Head of caudate nucleus (tissue), 42 donors: ENCODE measurements around the gene ATP8A2.

Source experiments
- DNase-seq, 42 donors: peaks; one replicate each; pipeline versions ENCODE4 v3.0.0 to v3.0.0-alpha.2; 2020 to 2021; ENCODE audit warnings: mixed read lengths in 7 of 42
- intact Hi-C: fragments of 100-400 bp; cut with DNase I; formaldehyde crosslinking; loops from one replicate; pipeline ENCODE4 v1.15.0; 2022

The ATP8A2 gene

GRCh38 chr13:25660996-25661395, 289.2 kb downstream of the ATP8A2 start:
- intact Hi-C loops, result no loop called here
- DNase-seq, result no peak

- no peak for DNase-seq
- intact Hi-C loops, result no loop called here
Observed at GRCh38 chr13:25662516-25662915, 290.7 kb downstream of the ATP8A2 start.

GRCh38 chr13:25668345-25668744, 296.6 kb downstream of the ATP8A2 start:
- intact Hi-C loops, result no loop called here

GRCh38 chr13:25673711-25674110, 301.9 kb downstream of the ATP8A2 start:
- DNase-seq, result peak in 1 of 42 donors; percentile 2
- intact Hi-C loops, result no loop called here

More at GRCh38 chr13:25668345-25668744, 296.6 kb downstream of the ATP8A2 start:
- no peak for DNase-seq

DNA sequence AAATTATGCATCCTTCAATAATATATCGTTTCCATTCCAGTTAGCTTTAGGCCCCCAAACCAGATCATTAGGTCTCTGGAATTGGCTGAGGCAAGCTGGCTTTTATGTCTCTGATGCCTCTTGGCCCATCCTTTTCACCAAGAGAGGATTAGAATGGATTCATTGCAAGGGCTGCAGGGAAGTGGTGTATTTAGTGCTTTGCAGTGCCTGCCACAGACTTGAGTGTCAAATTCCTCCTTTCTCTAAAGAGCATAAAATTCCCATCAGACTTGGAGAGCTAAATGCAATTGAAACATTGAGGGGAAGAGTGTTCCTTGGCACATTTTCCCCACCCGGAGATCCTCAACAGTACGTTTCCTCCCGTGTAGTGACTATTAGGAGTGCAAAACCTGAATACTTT, 302.6 kb downstream of the ATP8A2 start:
- DNase-seq, result peak in 1 of 42 donors; percentile 4
- intact Hi-C loops, result no loop called here

- intact Hi-C loops, result no loop called here
- DNase-seq, result no peak
Observed at GRCh38 chr13:25675060-25675459, 303.3 kb downstream of the ATP8A2 start.

- no peak for DNase-seq
- intact Hi-C loops, result no loop called here
Observed at GRCh38 chr13:25677956-25678355, 306.2 kb downstream of the ATP8A2 start.

GRCh38 chr13:25678398-25678797, 306.6 kb downstream of the ATP8A2 start:
- peak in 1 of 42 donors; percentile 19 for DNase-seq
- intact Hi-C loops, result no loop called here

DNA sequence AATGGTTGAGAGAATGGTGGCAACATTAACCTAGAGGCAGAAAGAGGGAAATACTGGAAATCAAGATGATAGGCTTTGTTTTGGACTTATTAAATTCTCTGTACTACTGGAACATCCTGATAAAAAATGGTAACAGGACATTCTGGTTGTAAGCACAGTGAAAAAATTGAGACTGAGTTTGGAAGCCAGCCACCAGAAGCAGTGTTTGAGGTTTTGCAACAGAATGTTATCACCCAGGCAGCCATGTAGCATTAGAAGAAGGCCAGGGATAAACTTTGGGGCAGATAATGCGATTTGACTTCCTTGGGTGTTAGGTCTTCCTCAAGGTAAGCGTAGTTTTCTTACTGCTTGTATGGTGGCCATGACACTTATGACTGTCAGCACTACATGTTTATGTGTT, 307.4 kb downstream of the ATP8A2 start:
- intact Hi-C loops, result no loop called here
- peak in 1 of 42 donors; percentile 13 for DNase-seq

DNA sequence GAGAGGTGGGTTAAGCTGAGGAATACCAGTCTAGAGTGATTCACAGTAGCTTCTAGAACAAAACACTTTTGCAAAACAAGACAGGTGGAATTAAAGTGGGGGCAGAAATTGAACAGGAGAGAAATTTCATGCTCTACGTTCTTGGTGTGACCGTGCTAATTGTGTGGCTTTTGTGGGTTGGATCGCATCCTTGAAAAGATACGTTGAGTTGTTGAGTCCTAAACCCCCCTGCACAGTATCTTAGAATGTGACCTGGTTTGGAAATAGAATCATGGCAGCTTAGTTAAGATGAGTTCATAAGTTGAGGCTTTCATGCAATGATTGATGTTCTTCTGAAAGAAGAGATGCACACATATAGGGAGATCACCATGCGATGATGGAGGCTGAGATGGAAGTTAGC, 308.2 kb downstream of the ATP8A2 start:
- DNase-seq, result peak in 1 of 42 donors; percentile 10
- intact Hi-C loops, result no loop called here

DNA sequence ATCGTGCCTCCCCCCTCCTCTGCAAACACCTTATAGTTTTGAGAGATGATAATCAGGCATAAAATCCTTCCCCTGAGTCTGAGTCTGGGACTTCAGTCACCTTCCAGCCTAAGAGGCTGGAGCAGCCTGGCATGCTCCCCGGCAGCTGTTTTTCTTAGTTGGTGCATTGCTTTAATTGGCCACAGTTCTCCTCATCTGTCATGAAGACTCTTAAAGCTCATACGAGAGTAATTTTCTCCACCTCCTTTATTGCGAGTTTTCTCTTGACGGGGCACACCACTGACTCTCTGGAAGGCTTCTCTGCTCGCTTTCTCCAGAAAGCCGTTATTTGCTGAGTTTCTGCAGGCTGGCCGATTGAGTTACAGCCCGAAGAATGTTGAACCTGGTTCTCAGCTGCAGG, 310.5 kb downstream of the ATP8A2 start:
- DNase-seq, result peak in 1 of 42 donors; percentile 9
- intact Hi-C loops, result no loop called here

DNA sequence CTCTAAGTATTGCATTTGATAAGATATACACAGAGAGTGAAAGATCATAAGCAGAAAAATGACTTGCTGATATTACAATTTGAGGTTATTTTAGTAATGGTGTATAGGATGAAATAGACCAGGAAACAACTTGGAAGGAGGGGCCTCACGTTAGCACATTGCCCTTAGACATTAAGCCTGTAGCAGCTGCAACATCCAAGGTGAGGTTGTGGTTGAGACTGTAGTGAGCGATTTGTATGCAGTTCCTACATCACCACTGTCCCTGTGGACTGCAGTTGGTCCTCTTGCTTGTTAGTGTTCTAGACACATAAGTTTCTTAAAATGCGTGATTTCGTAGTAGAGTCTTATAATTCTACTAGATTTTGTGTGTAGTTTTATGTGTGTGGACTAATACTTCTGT, 311.3 kb downstream of the ATP8A2 start:
- DNase-seq, result peak in 1 of 42 donors; percentile 14
- intact Hi-C loops, result no loop called here

GRCh38 chr13:25683662-25684370, 312.0 kb downstream of the ATP8A2 start:
- DNase-seq, result peak in 1 of 42 donors; percentile 22
- intact Hi-C loops, result no loop called here

DNA sequence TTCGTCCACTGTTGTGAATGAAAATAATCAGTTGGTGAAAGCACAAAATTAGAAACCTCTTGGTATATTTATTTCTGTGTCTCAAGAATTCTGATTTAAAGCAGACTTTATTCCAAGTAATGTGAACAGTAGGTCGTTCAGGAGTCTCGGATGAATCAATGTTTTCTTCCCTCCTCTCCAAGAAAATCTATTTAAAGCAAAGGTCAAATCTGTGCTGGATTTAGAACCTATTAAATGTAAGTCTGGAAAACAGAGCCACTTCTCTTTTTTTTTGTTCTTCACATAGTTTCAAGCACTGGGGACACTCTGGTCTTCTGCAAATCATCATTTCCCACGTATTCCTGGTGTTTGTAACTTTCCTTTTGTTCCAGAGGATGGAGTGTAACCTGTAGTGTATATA, 312.7 kb downstream of the ATP8A2 start:
- no peak for DNase-seq
- intact Hi-C loops, result no loop called here

DNA sequence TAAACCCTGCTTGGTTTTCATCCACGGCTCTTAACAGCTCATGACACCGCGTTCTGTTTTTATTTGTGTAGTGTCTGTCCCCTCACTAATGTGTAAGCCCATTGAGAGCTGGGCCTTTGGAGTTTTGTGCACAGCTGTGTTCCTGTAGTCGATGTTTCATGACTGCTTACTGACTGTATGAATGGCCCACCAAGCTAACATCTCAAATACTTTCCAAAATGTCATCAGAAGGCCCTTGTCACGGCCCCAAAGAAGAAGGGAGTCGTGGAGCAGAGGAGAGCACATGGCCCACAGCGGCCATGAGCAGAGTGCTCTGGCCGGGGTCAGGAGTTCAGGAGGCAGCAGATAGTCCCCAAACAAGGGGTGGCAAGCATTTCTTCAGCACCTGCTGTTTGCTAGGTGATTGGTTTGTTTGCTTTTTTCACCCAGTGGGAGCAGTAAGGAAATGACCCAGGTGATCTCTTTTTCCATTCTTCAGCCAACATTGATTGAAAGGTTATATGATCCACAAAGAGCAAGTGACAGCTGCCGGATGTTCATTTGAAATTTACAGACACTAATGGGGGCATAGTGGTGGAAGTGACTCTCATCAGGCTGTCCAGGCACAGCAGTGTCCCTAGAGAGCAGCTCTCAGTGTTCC, 315.2 kb downstream of the ATP8A2 start:
- intact Hi-C loops, result no loop called here

GRCh38 chr13:25687471-25688225, 315.9 kb downstream of the ATP8A2 start:
- DNase-seq, result peak in 1 of 42 donors; percentile 25
- intact Hi-C loops, result no loop called here

More for the DNA sequence above, 315.2 kb downstream of the ATP8A2 start:
- peak in 1 of 42 donors; percentile 14 for DNase-seq

DNA sequence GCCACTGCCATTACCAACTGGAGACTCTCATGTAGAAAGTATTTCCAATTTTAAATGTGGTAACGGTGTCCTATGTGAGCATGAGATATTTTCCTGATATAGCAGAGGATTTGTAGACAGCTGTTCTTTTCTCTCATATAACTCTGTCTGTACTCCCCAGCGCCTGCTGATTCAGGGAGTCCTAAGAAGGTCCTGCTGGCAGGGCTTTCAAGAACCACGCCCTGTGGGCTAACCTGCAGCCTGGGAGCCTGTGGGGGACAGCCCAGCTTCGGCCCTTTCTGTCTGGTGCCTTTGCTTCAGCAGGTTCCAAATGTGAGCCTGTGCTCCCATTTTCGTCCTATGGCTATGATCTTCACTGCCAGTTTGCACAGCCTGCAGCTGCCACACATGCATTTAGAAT, 316.8 kb downstream of the ATP8A2 start:
- intact Hi-C loops, result no loop called here
- no peak for DNase-seq

DNA sequence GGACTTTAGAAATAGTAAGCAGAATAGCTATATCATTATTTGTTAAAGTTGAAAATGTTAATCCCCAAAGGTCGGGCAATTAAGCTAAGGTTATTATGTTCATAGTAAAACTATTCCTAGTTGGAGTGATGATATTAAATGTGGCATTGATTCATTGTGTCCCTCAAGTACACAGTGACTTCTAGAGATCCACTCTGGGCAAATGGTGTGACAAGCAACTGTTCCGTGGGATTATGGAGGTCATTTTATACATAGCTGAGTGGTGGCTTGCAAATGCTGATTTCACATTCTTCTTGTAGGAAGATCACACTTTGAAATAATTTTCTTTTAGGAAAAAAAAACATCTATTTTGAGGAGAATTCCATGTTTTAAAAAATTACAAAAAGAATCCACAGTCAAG, 317.8 kb downstream of the ATP8A2 start:
- intact Hi-C loops, result no loop called here
- DNase-seq, result no peak

GRCh38 chr13:25690582-25690981, 318.8 kb downstream of the ATP8A2 start:
- DNase-seq, result no peak
- intact Hi-C loops, result no loop called here

DNA sequence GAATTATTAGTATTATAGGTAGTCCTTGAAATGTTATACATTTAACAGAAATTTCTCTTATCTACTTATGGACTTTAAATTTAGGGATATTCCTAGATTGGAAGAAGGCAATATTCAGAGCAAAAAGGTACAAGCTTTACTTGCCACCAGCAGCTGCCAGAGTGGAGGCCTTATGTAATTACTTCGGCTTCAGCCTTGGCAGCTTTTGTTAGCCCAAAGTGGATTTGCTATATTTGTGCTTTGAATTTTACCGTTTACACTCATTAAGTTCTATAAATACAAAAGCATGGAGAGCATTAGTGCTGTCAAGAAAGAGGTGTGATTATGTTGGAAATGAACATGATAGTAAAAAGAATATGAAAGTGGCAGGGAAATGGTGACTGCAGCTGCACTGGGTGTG, 319.9 kb downstream of the ATP8A2 start:
- peak in 1 of 42 donors; percentile 17 for DNase-seq
- intact Hi-C loops, result no loop called here
